ENCODE results near the gene SERTAD1.

DNA sequence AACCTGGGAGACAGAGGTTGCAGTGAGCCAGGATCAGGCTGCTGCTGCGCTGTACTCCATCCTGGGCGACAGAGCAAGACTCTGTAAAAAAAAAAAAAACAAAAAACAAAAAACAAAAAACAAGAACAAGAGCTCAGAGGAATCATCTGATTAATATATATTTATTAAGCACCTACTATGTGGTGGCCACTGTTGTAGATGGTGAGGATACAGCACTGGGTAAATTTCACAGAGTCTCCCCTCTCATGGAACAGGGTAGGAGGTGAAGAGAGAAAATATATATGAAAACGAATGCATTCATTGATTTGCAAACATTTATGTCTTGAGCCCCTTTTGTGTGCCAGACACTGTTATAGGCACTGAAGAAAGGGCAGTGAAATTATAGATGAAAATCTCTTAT is 5.9 kb upstream of the SERTAD1 start:
- TF ChIP-seq EZH2phosphoT487 (IDR thresholded peaks at IDR 0.05; ENCODE audit: low read length) (no peak), EZH2 (optimal IDR thresholded peaks at IDR 0.05; ENCODE audit: low read depth, low read length) (no peak)
- TF ChIP-seq, protein P1, sequence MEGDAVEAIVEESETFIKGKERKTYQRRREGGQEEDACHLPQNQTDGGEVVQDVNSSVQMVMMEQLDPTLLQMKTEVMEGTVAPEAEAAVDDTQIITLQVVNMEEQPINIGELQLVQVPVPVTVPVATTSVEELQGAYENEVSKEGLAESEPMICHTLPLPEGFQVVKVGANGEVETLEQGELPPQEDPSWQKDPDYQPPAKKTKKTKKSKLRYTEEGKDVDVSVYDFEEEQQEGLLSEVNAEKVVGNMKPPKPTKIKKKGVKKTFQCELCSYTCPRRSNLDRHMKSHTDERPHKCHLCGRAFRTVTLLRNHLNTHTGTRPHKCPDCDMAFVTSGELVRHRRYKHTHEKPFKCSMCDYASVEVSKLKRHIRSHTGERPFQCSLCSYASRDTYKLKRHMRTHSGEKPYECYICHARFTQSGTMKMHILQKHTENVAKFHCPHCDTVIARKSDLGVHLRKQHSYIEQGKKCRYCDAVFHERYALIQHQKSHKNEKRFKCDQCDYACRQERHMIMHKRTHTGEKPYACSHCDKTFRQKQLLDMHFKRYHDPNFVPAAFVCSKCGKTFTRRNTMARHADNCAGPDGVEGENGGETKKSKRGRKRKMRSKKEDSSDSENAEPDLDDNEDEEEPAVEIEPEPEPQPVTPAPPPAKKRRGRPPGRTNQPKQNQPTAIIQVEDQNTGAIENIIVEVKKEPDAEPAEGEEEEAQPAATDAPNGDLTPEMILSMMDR (IDR thresholded peaks at IDR 0.05; ENCODE audit: low read length), result no peak

Data from MM.1S (cell line).